NCI-H748 treated with DMSO at 0.1 percent for 48 hours (cell line): ENCODE results near the gene CRYGC.

Experiments used
- DNase-seq: peaks from one replicate; lab custom pipeline; 2025; lab: John Stamatoyannopoulos, UW

Gene CRYGC

GRCh38 chr2:208093128-208093527 is 36.5 kb downstream of the CRYGC start:
- no peak for DNase-seq

- no peak for DNase-seq
Observed at GRCh38 chr2:208092093-208092832, 37.4 kb downstream of the CRYGC start.

GRCh38 chr2:208090420-208090819 is 39.2 kb downstream of the CRYGC start:
- no peak for DNase-seq

- DNase-seq, result no peak
Observed at GRCh38 chr2:208086029-208086428, 43.6 kb downstream of the CRYGC start.

GRCh38 chr2:208083807-208084206 is 45.8 kb downstream of the CRYGC start:
- DNase-seq, result no peak
